ENCODE measurements around the gene DAGLA.
"Not testable (repeated sequence)": the region's sequence is repeated elsewhere in the genome, so short reads cannot be mapped to it uniquely, and the experiment has no call there.

Gene DAGLA, protein sequence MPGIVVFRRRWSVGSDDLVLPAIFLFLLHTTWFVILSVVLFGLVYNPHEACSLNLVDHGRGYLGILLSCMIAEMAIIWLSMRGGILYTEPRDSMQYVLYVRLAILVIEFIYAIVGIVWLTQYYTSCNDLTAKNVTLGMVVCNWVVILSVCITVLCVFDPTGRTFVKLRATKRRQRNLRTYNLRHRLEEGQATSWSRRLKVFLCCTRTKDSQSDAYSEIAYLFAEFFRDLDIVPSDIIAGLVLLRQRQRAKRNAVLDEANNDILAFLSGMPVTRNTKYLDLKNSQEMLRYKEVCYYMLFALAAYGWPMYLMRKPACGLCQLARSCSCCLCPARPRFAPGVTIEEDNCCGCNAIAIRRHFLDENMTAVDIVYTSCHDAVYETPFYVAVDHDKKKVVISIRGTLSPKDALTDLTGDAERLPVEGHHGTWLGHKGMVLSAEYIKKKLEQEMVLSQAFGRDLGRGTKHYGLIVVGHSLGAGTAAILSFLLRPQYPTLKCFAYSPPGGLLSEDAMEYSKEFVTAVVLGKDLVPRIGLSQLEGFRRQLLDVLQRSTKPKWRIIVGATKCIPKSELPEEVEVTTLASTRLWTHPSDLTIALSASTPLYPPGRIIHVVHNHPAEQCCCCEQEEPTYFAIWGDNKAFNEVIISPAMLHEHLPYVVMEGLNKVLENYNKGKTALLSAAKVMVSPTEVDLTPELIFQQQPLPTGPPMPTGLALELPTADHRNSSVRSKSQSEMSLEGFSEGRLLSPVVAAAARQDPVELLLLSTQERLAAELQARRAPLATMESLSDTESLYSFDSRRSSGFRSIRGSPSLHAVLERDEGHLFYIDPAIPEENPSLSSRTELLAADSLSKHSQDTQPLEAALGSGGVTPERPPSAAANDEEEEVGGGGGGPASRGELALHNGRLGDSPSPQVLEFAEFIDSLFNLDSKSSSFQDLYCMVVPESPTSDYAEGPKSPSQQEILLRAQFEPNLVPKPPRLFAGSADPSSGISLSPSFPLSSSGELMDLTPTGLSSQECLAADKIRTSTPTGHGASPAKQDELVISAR

GRCh38 chr11:61679893-61680621 lies at the start of gene DAGLA:
Gene DAGLA (plus strand): TSS chr11:61680391. CDS start chr11:61720156, 39,765 bp downstream.
- no peak for DNase-seq (ENCODE audit: low read depth)

GRCh38 chr11:61632096-61632495 lies 48.1 kb upstream of the DAGLA start:
- no peak for DNase-seq (ENCODE audit: low read depth)

GRCh38 chr11:61635304-61635703 lies 44.9 kb upstream of the DAGLA start:
- no peak for DNase-seq (ENCODE audit: low read depth)

DNA sequence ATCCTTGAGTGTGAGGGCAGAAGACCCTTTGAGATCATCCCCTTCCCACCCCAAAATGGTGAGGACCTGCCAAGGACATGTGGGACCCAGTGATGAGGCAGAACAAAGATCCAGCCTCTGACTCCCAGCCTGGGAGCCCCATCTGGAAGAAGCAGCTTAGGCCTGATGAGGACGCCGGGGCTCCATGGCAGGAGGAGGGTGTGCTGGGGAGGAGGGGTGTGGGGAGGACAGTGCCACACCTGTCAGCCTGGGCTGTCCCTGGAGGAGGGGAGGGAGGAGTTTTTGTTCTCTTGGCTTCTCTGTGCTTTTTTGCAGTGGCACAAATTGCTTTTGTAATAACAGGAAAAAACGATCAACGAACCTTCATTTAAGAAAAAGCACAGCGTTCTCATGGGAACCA lies 44.4 kb upstream of the DAGLA start:
- DNase-seq (ENCODE audit: low read depth) = no peak

DNA sequence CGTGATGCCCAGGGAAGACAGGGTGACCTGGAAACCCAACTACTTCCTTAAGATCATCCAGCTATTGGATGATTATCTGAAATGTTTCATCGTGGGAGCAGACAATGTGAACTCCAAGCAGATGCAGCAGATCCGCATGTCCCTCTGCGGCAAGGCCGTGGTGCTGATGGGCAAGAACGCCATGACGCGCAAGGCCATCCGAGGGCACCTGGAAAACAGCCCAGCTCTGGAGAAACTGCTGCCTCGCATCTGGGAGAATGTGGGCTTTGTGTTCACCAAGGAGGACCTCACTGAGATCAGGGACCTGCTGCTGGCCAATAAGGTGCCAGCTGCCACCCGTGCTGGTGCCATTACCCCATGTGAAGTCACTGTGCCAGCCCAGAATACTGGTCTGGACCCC lies 43.5 kb upstream of the DAGLA start:
- no peak for DNase-seq (ENCODE audit: low read depth)

GRCh38 chr11:61637277-61637676 lies 42.9 kb upstream of the DAGLA start:
- no peak for DNase-seq (ENCODE audit: low read depth)

DNA sequence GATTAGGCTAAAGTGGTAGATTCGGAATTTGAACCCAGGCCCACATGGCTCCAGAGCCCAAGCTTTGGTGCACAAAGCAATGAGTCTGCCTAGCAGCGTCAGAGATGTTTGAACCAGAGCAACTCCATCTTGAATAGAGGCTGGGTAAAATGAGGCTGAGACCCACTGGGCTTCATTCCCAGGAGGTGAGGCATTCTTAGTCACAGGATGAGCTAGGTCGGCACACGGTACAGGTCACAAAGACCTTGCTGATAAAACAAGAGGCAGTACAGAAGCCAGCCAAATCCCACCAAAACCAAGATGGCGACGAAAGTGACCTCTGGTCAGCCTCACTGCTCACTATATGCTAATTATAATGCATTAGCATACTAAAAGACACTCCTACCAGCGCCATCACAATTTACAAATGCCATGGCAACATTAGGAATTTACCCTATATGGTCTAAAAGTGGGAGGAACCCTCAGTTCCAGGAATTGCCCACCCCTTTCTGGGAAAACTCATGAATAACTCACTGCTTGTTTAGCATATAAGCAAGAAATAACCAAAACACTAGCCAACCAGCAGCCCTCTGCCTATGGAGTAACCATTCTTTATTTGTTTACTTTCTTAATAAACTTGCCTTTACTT lies 40.3 kb upstream of the DAGLA start:
- no peak for DNase-seq (ENCODE audit: low read depth)

- DNase-seq (ENCODE audit: low read depth) = no peak
Measured at GRCh38 chr11:61642162-61642561, 38.0 kb upstream of the DAGLA start.

GRCh38 chr11:61645179-61645868 lies 34.9 kb upstream of the DAGLA start:
- DNase-seq (ENCODE audit: low read depth) = no peak

DNA sequence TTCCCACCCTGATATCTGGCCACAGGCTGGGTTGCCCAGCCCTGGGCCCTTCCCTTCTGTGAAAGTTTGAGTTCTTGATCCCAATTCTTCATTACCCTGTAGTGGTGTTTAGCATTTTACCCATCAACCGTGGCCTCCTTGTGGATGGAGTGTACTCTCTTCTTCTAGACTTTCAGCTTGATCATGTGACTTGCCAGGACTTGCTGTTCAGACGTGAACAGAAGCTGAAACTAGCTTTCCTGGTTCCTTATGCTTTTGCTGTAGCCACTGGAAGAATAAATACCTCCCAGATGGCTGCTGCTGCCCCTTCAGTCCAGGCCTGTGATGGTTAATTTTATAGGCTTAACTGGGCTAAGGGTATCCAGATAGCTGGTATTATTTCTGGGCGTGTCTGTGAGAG lies 32.7 kb upstream of the DAGLA start:
- DNase-seq (ENCODE audit: low read depth) = no peak

GRCh38 chr11:61650781-61651571 lies 29.2 kb upstream of the DAGLA start:
- DNase-seq (ENCODE audit: low read depth) = no peak

- DNase-seq (ENCODE audit: low read depth) = no peak
Measured at GRCh38 chr11:61652135-61652534, 28.1 kb upstream of the DAGLA start.

DNA sequence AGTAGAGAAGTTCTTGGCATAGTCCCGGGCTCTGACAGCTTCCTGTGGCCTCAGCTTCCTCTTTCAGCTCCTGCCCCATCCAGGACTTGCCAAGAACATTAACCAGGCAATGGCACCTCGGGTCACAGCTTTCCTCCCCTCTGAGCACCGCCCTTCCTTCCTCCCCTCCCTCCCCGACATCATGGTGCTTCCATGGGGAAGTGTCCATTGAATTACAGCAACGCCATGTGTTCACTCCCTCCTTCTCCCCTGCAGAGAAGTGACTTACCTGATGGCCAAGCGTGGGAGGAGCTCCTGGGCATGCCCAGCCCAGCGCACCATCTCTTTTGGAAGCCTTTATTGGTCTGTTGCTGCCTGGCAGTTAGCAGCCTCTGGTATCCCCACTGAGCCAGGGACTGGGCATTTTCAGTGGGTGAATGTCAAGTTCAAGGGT lies 25.8 kb upstream of the DAGLA start:
- DNase-seq (ENCODE audit: low read depth) = no peak

DNA sequence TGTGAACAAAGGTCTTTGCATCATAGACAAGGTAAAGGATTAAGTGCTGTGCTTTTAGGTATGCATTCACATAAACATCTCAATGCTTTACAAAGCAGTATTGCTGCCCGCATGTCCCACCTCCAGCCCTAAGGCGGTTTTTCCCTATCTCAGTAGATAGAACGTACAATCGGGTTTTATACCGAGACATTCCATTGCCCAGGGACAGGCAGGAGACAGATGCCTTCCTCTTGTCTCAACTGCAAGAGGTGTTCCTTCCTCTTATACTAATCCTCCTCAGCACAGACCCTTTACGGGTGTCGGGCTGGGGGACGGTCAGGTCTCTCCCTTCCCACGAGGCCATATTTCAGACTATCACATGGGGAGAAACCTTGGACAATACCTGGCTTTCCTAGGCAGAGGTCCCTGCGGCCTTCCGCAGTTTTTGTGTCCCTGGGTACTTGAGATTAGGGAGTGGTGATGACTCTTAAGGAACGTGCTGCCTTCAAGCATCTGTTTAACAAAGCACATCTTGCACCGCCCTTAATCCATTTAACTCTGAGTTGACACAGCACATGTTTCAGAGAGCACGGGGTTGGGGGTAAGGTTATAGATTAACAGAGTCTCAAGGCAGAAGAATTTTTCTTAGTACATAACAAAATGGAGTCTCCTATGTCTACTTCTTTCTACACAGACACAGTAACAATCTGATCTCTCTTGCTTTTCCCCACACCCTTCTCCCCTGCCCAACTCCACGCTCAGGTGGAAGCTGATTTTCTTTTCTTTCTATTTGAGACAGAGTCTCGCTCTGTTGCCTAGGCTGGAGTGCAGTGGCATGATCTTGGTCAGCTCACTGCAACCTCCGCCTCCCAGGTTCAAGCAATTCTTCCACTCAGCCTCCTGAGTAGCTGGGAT lies 24.7 kb upstream of the DAGLA start:
- DNase-seq (ENCODE audit: low read depth) = not testable (repeated sequence)

- DNase-seq (ENCODE audit: low read depth) = no peak
Measured at GRCh38 chr11:61656347-61657077, 23.7 kb upstream of the DAGLA start.

DNA sequence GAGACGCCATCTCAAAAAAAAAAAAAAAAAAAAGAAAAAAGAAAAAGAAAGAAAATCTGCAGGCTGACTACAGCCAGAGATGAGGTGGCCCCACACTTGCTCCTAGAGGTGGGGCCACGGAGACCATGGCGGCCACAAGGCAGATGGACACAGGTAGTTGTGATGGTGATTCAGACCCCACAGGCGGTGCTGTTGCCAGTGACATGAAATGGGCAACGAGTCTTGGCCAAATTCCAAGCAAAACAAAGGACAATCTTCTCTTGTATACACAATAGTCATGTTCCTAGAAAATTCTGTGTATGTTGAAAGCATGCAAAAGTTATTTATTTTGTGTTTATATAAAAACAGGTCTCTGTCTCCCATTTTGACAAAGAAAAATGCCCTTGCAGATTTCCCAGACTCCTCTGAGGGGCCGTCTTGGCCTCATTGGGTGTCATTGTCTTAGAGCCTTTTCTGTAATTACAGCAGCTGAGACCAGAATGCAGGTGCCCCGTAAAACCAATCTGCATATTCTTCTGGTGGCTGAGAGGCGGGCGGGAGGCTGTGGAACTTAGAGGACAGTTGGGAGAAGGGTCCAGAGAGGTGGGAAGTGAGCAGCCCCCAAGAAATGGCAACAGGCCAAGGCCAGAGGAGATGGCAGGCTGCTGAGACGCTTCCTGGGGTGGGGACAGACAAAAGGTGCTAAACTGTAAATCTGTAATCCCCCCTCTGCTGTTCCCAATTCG lies 22.5 kb upstream of the DAGLA start:
- no peak for DNase-seq (ENCODE audit: low read depth)

GRCh38 chr11:61659413-61660196 lies 20.6 kb upstream of the DAGLA start:
- DNase-seq (ENCODE audit: low read depth) = no peak

All from stromal cell of bone marrow (primary cell).